C4-2B (cell line): ENCODE results near the gene CLPSL1.

ENCODE experiments used
- CTCF ChIP-seq: fragments of 450-650 bp; conservative IDR thresholded peaks from 2 replicates; pipeline ENCODE4 v1.5.1; 2017; ENCODE audit warnings: mild to moderate bottlenecking
- ZFX ChIP-seq: fragments of 450-650 bp; IDR thresholded peaks from 2 replicates; pipeline ENCODE4 v1.6.1; 2017

- TF ChIP-seq CTCF (no peak), ZFX (no peak)
Measured at GRCh38 chr6:35776364-35777215, 4.2 kb upstream of the CLPSL1 start, which contains the start of gene CLPSL2.
